H1 (cell line): ENCODE measurements around the gene PCBP2. TPM values are rescaled to one million over a fixed set of nuclear protein-coding genes. Genes with fewer than 3 reads are reported as not detected.
A peak's percentile ranks its signal among the peaks of the same experiment; 100 is the strongest.

ENCODE experiments used
- CTCF ChIA-PET: fragments of 300-600 bp; sonication (Branson Sonifier 250); formaldehyde crosslinking; loops from one replicate; lab custom pipeline; 2021; ENCODE audit not compliant: partially characterized antibody; lab: Charles Lee
- POLR2A ChIA-PET: fragments of 300-600 bp; sonication (Branson Sonifier 250); formaldehyde crosslinking; loops from one replicate; lab custom pipeline; 2021; ENCODE audit warnings: inconsistent platforms; ENCODE audit not compliant: partially characterized antibody; lab: Charles Lee
- DNase-seq, 2 experiments: peaks; one replicate each; pipeline versions ENCODE4 v3.0.0 to v3.0.0-alpha.2; 2010 to 2022; ENCODE audit warnings: low spot score in 2 of 2, low read depth in 1 of 2, mixed read lengths in 1 of 2
- FAIRE-seq: peaks from 2 replicates; lab custom pipeline; 2011; peaks lifted over from hg19 to GRCh38; lab: Jason Lieb, UNC
- H2AFZ ChIP-seq: 2 replicates; pipeline ENCODE4 v1.8.1; 2012; ENCODE audit warnings: low read length, inconsistent platforms
- H2AK5ac ChIP-seq: 2 replicates; pipeline ENCODE4 v1.6.1; 2013; ENCODE audit warnings: low read depth, low read length
- H2BK120ac ChIP-seq: replicated peaks from 2 replicates; pipeline ENCODE3; 2013; ENCODE audit warnings: low read depth, low read length, inconsistent platforms
- H2BK12ac ChIP-seq: 2 replicates; pipeline ENCODE4 v1.6.1; 2013; ENCODE audit warnings: low read depth, low read length
- H2BK15ac ChIP-seq: 2 replicates; pipeline ENCODE4 v1.6.1; 2013; ENCODE audit warnings: low read length
- H2BK20ac ChIP-seq: 2 replicates; pipeline ENCODE4 v1.6.1; 2013; ENCODE audit warnings: low read length
- H2BK5ac ChIP-seq: 2 replicates; pipeline ENCODE4 v1.6.1; 2013; ENCODE audit warnings: low read depth, low read length
- H3K14ac ChIP-seq: 2 replicates; pipeline ENCODE4 v1.6.1; 2013; ENCODE audit warnings: inconsistent platforms; ENCODE audit not compliant: insufficient read length
- H3K18ac ChIP-seq: 2 replicates; pipeline ENCODE4 v1.6.1; 2013; ENCODE audit warnings: low read length; ENCODE audit errors: extremely low read depth
- H3K23ac ChIP-seq: 2 replicates; pipeline ENCODE4 v1.6.1; 2013; ENCODE audit warnings: inconsistent platforms; ENCODE audit not compliant: insufficient read length
- H3K23me2 ChIP-seq: 2 replicates; pipeline ENCODE4 v1.6.1; 2013; ENCODE audit warnings: low read depth, low read length
- H3K27ac ChIP-seq: 2 replicates; pipeline ENCODE4 v1.6.1; 2011; ENCODE audit warnings: low read depth, low read length, inconsistent platforms
- H3K27me3 ChIP-seq, 4 experiments: replicated peaks in 1 of 4; 1 replicate in 1 of 4; 2 replicates in 3 of 4; pipeline versions ENCODE4 v1.6.1 to v1.8.1; 2011 to 2013; ENCODE audit warnings: low read length in 3 of 4, mild to moderate bottlenecking in 3 of 4, inconsistent platforms in 2 of 4, mixed read lengths in 2 of 4, moderate library complexity in 1 of 4; ENCODE audit not compliant: control insufficient read depth in 3 of 4, insufficient read depth in 3 of 4; ENCODE audit errors: extremely low read depth in 1 of 4
- H3K36me3 ChIP-seq, 4 experiments: 2 replicates each; pipeline versions ENCODE4 v1.6.1 to v1.8.1; 2011 to 2013; ENCODE audit warnings: mild to moderate bottlenecking in 4 of 4, low read length in 3 of 4, moderate library complexity in 2 of 4, control low read depth in 1 of 4, inconsistent platforms in 1 of 4; ENCODE audit not compliant: insufficient read depth in 4 of 4, control insufficient read depth in 2 of 4
- H3K4ac ChIP-seq: replicated peaks from 2 replicates; pipeline ENCODE3; 2013; ENCODE audit warnings: low read length, low read depth, mixed read lengths, inconsistent platforms; ENCODE audit not compliant: insufficient read length
- H3K4me1 ChIP-seq, 4 experiments: replicated peaks in 1 of 4; 1 replicate in 1 of 4; 2 replicates in 3 of 4; pipeline versions ENCODE4 v1.6.1 to v1.8.1; 2011 to 2013; ENCODE audit warnings: low read length in 3 of 4, inconsistent platforms in 2 of 4, mixed read lengths in 1 of 4; ENCODE audit not compliant: insufficient read depth in 4 of 4, control insufficient read depth in 3 of 4
- H3K4me2 ChIP-seq, 2 experiments: 2 replicates each; pipeline versions ENCODE4 v1.6.1 to v1.8.1; 2011 to 2013; ENCODE audit warnings: low read depth in 2 of 2, low read length in 2 of 2, control low read depth in 1 of 2, inconsistent platforms in 1 of 2, mild to moderate bottlenecking in 1 of 2; ENCODE audit not compliant: insufficient read depth in 1 of 2
- H3K4me3 ChIP-seq, 4 experiments: fragments of 200-600, 300-600 bp in 1 of 4; sonication (generic), shearing (Covaris generic), sonication (Bioruptor Twin) in 1 of 4; 2 replicates each; pipeline versions ENCODE4 v1.5.1 to v1.8.1; 2011 to 2016; ENCODE audit warnings: low read length in 4 of 4, low read depth in 3 of 4, control low read depth in 2 of 4, inconsistent platforms in 2 of 4, mild to moderate bottlenecking in 2 of 4, mixed read lengths in 1 of 4, moderate library complexity in 1 of 4; ENCODE audit not compliant: insufficient read depth in 2 of 4; ENCODE audit errors: extremely low read depth in 1 of 4
- H3K56ac ChIP-seq: replicated peaks from 2 replicates; pipeline ENCODE3; 2013; ENCODE audit warnings: low read depth, mild to moderate bottlenecking, mixed read lengths, low read length, inconsistent platforms; ENCODE audit not compliant: insufficient read length
- H3K79me1 ChIP-seq: 2 replicates; pipeline ENCODE4 v1.6.1; 2013; ENCODE audit warnings: low read depth, low read length, control low read depth
- H3K79me2 ChIP-seq, 2 experiments: 2 replicates each; pipeline versions ENCODE4 v1.6.1 to v1.8.1; 2012 to 2013; ENCODE audit warnings: low read length in 2 of 2, mild to moderate bottlenecking in 2 of 2, inconsistent platforms in 1 of 2; ENCODE audit not compliant: insufficient read depth in 2 of 2, control insufficient read depth in 1 of 2
- H3K9ac ChIP-seq, 4 experiments: replicated peaks in 1 of 4; 1 replicate in 1 of 4; 2 replicates in 3 of 4; pipeline versions ENCODE4 v1.6.1 to v1.8.1; 2011 to 2013; ENCODE audit warnings: low read depth in 3 of 4, low read length in 3 of 4, control low read depth in 2 of 4, mild to moderate bottlenecking in 2 of 4, moderate library complexity in 2 of 4, inconsistent platforms in 1 of 4; ENCODE audit errors: extremely low read depth in 1 of 4
- H3K9me3 ChIP-seq, 2 experiments: 2 replicates each; pipeline versions ENCODE4 v1.6.1 to v1.8.1; 2012 to 2013; ENCODE audit warnings: mild to moderate bottlenecking in 2 of 2, moderate library complexity in 2 of 2, control low read depth in 1 of 2, inconsistent platforms in 1 of 2, low read depth in 1 of 2, low read length in 1 of 2, mixed read lengths in 1 of 2; ENCODE audit not compliant: insufficient read depth in 2 of 2
- H4K20me1 ChIP-seq, 2 experiments: replicated peaks in 1 of 2; 2 replicates each; pipeline versions ENCODE3 to v1.8.1; 2011 to 2013; ENCODE audit warnings: inconsistent platforms in 2 of 2, low read length in 2 of 2, mild to moderate bottlenecking in 1 of 2; ENCODE audit not compliant: insufficient read depth in 2 of 2, control insufficient read depth in 1 of 2
- H4K5ac ChIP-seq: 2 replicates; pipeline ENCODE4 v1.6.1; 2013; ENCODE audit warnings: low read length, low read depth, mixed read lengths, inconsistent platforms; ENCODE audit not compliant: insufficient read length
- H4K8ac ChIP-seq: 2 replicates; pipeline ENCODE4 v1.8.0; 2013; ENCODE audit warnings: mild to moderate bottlenecking, moderate library complexity, low read length, inconsistent platforms; ENCODE audit not compliant: insufficient read depth; ENCODE audit errors: extremely low read depth
- H4K91ac ChIP-seq: replicated peaks from 2 replicates; pipeline ENCODE3; 2013; ENCODE audit warnings: low read length, mixed read lengths, inconsistent platforms; ENCODE audit not compliant: insufficient read length
- CBX8 ChIP-seq: fragments of 300-800, 300-1000 bp; sonication (generic); IDR thresholded peaks from 2 replicates; pipeline ENCODE4 v1.7.1; 2016; ENCODE audit warnings: low read depth, low read length, borderline replicate concordance
- CEBPB ChIP-seq: IDR thresholded peaks from 2 replicates; pipeline ENCODE4 v1.6.1; 2012; ENCODE audit warnings: low read depth, low read length
- CHD2 ChIP-seq: IDR thresholded peaks from 2 replicates; pipeline ENCODE4 v1.6.1; 2012; ENCODE audit warnings: low read length, improper control_type of control experiment
- CREB1 ChIP-seq: IDR thresholded peaks from 2 replicates; pipeline ENCODE4 v1.6.1; 2012; ENCODE audit warnings: inconsistent platforms
- EGR1 ChIP-seq: IDR thresholded peaks from 2 replicates; pipeline ENCODE4 v1.6.1; 2011; ENCODE audit warnings: low read depth, low read length, borderline replicate concordance
- FOSL1 ChIP-seq: IDR thresholded peaks from 2 replicates; pipeline ENCODE4 v1.6.1; 2011; ENCODE audit warnings: mild to moderate bottlenecking, low read depth, low read length, moderate library complexity; ENCODE audit not compliant: insufficient read depth
- KDM1A ChIP-seq: fragments of 200-600, 300-600 bp; sonication (generic); IDR thresholded peaks from 2 replicates; pipeline ENCODE4 v1.7.1; 2016; ENCODE audit warnings: mild to moderate bottlenecking, low read length, borderline replicate concordance
- KDM4A ChIP-seq: IDR thresholded peaks from one replicate; pipeline ENCODE4 v1.7.1; 2012; ENCODE audit warnings: low read depth, mild to moderate bottlenecking, moderate library complexity, low read length, inconsistent platforms; ENCODE audit not compliant: severe bottlenecking
- POU5F1 ChIP-seq: IDR thresholded peaks from 2 replicates; pipeline ENCODE4 v1.6.1; 2011; ENCODE audit warnings: low read depth, mild to moderate bottlenecking, low read length, moderate library complexity
- RAD21 ChIP-seq, 2 experiments: IDR thresholded peaks in 1 of 2; conservative IDR thresholded peaks in 1 of 2; 2 replicates each; pipeline ENCODE4 v1.6.1; 2011; ENCODE audit warnings: low read depth in 2 of 2, low read length in 2 of 2, improper control_type of control experiment in 1 of 2, inconsistent platforms in 1 of 2, mild to moderate bottlenecking in 1 of 2, moderate library complexity in 1 of 2
- RBBP5 ChIP-seq: IDR thresholded peaks from 2 replicates; pipeline ENCODE4 v1.7.1; 2012; ENCODE audit warnings: low read depth, mild to moderate bottlenecking, inconsistent platforms, low read length, moderate library complexity, borderline replicate concordance
- SP4 ChIP-seq: IDR thresholded peaks from 2 replicates; pipeline ENCODE4 v1.6.1; 2012; ENCODE audit warnings: low read length, inconsistent platforms
- TEAD4 ChIP-seq: IDR thresholded peaks from 2 replicates; pipeline ENCODE4 v1.6.1; 2012; ENCODE audit warnings: low read depth, low read length, inconsistent platforms, mixed read lengths
- WGBS, 2 experiments: shearing (Covaris generic) in 1 of 2; methylation state at CpG; one replicate each; pipeline versions ENCODE4 v1.1.6 to v1.1.7; 2013 to 2015; ENCODE audit warnings: low lambda C conversion rate in 2 of 2, mixed read lengths in 2 of 2, inconsistent platforms in 1 of 2, low coverage in 1 of 2, missing lambda C conversion rate in 1 of 2; ENCODE audit not compliant: insufficient replicate concordance in 2 of 2, insufficient coverage in 1 of 2, insufficient read length in 1 of 2; ENCODE audit errors: extremely low coverage in 1 of 2, missing lambda C conversion rate in 1 of 2; 5-methylcytosine and 5-hydroxymethylcytosine counted together
- polyA plus RNA-seq, 7 experiments: library from polyadenylated mRNA; depleted of rRNA in 3 of 7; stranded (reverse) in 5 of 7; unstranded in 2 of 7; fragments of >200 nt in 5 of 7; fragments of 200-250 nt in 2 of 7; gene quantifications; 1 replicate in 5 of 7; 2 replicates in 1 of 7; 4 replicates in 1 of 7; pipeline versions ENCODE4 v1.2.1 to v1.2.3, GENCODE V29; 2011 to 2013; ENCODE audit warnings: missing spikeins in 2 of 7, mixed read lengths in 2 of 7
- total RNA-seq: library from RNA; stranded (reverse); fragmentation: NEBNext Ultra II Directional; extraction: Animal tissue kit (Norgen Biotek cat#: 25700); gene quantifications from 2 replicates; pipeline ENCODE4 v1.2.1, GENCODE V29; 2021

PCBP2 gene
- total and polyA plus RNA-seq, 2 of the 8 experiments (the other 6 are each of a cell fraction or from before 2014, with no cell fraction given): 470 to 1,123 TPM

DNA sequence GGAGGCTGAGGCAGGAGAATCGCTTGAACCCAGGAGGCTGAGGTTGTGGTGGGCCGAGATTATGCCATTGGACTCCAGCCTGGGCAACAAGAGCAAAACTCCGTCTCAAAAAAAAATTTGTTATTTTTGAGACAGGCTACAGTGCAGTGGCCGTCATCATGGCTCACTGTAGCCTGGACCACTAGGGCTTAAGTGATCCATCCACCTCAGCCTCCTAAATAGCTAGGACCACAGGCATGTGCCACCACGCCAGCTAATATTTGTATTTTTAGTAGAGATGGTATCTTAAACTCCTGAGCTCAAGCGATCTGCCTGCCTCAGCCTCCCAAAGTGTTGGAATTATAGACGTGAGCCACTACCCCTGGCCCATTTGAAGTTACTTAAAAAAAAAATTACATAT, 966 bp upstream of the PCBP2 start:
- no peak for DNase-seq
- H2AFZ ChIP-seq: no peak overlapping the region
- 0 out of 2 replicates have a peak overlapping the region, but pooled peaks have one; percentile 90 for H2AK5ac ChIP-seq
- peaks cover 7% of the 10 kb centered on the region; the same call in 1 of the 2 replicates for H3K79me1 ChIP-seq
- no peak overlapping the region for H2BK12ac ChIP-seq
- H3K4me1 ChIP-seq: peaks cover 0 to 8% (median 1%) of the 10 kb centered on the region in 4 experiments; a peak in 3 of 7 replicates
- peaks cover 7% of the 10 kb centered on the region for H3K23me2 ChIP-seq
- peaks cover 22 to 27% of the 10 kb centered on the region in 2 experiments for H4K20me1 ChIP-seq
- H3K4me3 ChIP-seq: no peak overlapping the region
- no peak overlapping the region for H2BK5ac ChIP-seq
- no peak for FAIRE-seq
- no peak overlapping the region for H4K8ac ChIP-seq
- H3K9me3 ChIP-seq: no peaks in the 10 kb centered on the region
- no peak overlapping the region for H4K5ac ChIP-seq
- H3K4ac ChIP-seq: no peak overlapping the region
- H3K14ac ChIP-seq: no peak overlapping the region
- ChIA-PET CTCF (interaction anchor here (0.6 to 1.9 kb wide), 7 partner anchors 8 to 178 kb away, joined by 3 to 6 read pairs (median 3); partner anchors contain the start of gene AAAS), POLR2A (interaction anchor here (0.6 to 57.6 kb wide), 11 partner anchors 9 to 130 kb away, joined by 3 to 3397 read pairs (median 4); partner anchors contain the start of genes AAAS, MAP3K12, NPFF and PRR13)
- H3K56ac ChIP-seq: no peak overlapping the region
- no peak overlapping the region for H2BK20ac ChIP-seq
- no peak overlapping the region for H2BK15ac ChIP-seq
- H3K23ac ChIP-seq: no peak overlapping the region
- no peak overlapping the region for H3K9ac ChIP-seq
- H3K36me3 ChIP-seq: peaks cover 20 to 29% (median 21%) of the 10 kb centered on the region in 4 experiments
- no peaks in the 10 kb centered on the region for H3K27me3 ChIP-seq
- H4K91ac ChIP-seq: no peak overlapping the region
- peaks cover 20 to 36% of the 10 kb centered on the region in 2 experiments for H3K79me2 ChIP-seq
- H2BK120ac ChIP-seq: no peak overlapping the region
- 79% methylated on average over 7 of the region's 7 CpGs; no CpG with 5 or more reads in 1 of the 2 experiments for WGBS, 2 experiments
- no peak overlapping the region for H3K27ac ChIP-seq
- H3K4me2 ChIP-seq: no peak overlapping the region
- no peak overlapping the region for H3K18ac ChIP-seq
- TF ChIP-seq KDM1A: no peak
- TF ChIP-seq RBBP5: no peak
- TF ChIP-seq CBX8: no peak
- no peak for TF ChIP-seq POU5F1
- TF ChIP-seq FOSL1: no peak
- TF ChIP-seq SP4: no peak
- no peak for TF ChIP-seq KDM4A
- no peak for TF ChIP-seq RAD21 (IDR thresholded peaks at IDR 0.05 in 1 of 2, conservative IDR thresholded peaks at IDR 0.05 in 1 of 2; ENCODE audit: low read depth in 2 of 2, low read length in 2 of 2)
- no peak for TF ChIP-seq EGR1
- no peak for TF ChIP-seq TEAD4
- no peak for TF ChIP-seq CHD2
- TF ChIP-seq CEBPB: no peak
- no peak for TF ChIP-seq CREB1
